Measurements from ENCODE around the gene APMAP.

APMAP gene

DNA sequence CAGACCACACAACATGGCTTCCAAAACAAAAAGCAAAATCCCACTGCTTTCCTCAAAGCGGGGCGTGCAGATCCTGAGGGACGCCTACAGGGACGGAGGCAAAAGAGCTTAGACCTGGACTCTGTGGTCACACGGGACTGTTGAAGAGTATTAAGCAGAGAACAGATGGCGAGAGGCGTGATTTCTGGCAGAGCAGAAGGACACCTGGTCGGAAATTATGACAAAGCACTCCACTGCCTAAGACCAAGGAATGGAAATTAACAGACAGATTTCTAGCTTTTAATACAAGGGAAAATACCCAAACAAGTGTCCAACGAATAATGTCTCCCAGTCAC is 28.1 kb downstream of the APMAP start:
- DNase-seq: no peak

DNA sequence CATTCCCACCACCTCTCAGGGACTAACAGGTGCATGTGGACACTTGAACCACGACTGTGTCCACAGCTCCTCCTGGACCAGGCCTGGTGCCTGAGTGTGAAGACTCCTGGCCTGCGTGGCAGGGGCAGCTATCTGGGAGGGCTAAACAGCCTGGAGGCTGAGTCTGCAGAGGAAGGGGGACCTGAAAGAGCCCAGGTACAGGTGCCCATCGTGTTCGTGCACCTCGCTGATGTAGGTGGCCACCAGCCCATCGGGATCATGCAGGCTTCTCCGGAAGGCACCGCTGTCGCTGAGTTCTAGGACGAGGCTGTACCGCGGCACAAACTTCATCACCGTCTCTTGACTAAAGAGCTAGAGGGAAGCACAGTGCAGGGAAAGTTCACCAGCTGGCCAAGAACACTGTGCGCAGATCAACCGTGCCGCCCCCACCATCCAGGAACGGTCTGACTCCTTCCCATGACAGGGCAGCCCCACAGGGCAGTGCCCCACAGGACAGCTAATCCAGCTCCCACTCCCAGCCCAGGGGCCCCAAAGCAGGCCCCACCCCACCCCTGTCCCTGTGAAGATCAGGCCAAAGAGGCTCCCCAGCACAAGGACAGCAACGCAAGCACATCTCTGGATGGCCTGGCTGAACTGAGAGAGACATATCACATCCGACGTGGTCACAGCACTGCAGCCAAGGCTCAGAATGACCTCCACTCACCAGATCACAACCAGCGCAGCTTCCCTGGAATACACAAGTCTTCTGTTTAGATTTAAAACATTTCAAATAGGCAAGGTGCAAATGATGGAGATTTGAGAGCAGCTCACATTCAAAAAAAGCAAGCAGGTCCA is 28.7 kb downstream of the APMAP start:
- no peak for DNase-seq

DNA sequence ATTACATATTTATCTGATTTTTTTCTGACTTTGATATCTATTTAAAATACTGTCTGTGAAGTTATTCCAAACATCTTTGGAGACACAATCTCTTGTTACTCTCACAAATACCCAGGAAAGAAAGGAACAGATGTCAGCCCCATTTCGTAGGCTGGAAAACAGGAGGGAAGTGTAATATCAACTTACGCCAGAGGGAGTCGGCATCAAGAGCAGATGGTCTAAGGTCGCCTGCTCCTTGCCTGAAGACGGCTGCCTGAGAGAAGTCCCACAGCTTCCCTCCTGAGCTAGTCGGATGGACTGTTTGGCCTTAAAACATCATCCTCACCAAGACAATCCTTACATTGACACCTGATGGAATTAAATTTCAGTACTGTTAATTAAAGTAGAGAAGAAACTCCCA is 30.0 kb downstream of the APMAP start:
- DNase-seq: no peak

DNA sequence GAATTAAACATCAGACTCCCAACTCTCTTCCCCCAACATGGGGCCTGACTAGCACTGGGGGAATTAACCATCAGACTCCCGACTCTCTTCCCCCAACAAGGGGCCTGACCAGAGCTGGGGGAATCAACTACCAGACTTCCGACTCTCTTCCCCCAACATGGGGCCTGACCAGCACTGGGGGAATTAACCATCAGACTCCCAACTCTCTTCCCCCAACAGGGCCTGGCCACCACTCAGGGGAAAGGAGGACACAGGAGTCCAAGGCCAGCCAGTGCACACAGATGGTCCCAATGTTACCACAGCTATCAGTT is 30.4 kb downstream of the APMAP start:
- DNase-seq: no peak

DNA sequence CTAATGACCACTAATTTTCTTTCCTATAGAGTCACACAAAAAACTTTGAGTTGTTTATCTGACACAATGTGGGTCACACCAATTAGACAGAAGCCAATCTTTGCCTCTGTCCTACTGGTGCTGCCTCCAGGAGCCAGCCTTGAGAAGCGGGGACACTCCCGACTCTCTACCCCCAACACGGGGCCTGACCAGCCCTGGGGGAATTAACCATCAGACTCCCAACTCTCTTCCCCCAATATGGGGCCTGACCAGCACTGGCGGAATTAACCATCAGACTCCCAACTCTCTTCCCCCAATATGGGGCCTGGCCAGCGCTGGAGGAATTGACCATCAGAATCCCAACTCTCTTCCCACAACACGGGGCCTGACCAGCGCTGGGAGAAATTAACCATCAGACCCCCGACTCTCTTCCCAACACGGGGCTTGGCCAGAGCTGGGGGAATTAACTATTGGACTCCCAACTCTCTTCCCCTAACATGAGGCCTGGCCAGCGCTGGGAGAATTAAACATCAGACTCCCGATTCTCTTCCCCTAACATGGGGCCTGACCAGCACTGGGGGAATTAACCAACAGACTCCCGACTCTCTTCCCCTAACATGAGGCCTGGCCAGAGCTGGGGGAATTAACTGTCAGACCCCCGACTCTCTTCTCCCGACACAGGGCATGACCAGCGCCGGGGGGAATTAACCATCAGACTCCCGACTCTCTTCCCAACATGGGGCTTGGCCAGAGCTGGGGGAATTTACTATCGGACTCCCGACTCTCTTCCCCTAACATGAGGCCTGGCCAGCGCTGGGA is 31.0 kb downstream of the APMAP start:
- no peak for DNase-seq

DNA sequence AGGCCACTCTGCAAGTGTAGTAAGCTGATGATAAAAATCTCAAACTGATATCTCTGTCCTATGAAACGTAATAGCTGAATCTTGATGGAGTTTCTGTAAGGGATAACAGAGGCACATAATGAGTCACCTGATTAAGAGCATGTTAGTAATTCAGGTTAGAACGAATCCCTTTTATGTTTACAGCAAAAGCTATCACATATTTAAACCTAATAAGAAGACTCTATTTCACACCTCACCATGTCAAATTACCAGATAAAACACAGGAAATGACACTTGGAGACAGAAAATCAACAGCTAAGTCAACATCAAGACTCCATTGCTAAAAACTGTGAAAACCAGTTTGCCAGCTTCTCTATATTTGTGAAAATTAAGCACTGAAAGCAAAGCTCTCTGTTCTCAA is 31.7 kb downstream of the APMAP start:
- DNase-seq: no peak

DNA sequence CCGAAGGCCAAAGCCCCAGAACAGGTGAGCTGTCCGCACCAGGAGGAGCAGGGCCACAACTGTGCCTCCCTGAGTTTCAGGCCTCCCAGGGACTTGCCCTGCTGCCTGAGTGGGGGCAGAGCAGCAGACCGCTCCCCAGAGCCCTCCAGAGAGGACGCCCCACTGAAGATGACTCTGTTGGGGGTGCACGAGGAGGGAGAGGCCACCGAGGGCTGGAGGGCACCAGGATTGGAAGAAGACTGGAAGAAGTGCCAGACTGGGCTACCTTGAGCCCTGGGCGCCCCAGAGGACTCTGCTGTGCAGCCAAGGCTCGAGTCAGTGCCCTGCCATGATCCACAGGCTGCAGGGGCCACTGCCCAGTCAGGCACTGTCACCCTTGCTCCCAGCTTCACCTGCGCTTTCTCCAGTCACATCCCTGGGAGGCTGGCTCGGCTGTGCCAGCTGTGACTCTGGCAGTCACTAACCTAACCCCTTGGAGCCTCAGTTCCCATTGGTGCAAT is 32.2 kb downstream of the APMAP start:
- no peak for DNase-seq

DNA sequence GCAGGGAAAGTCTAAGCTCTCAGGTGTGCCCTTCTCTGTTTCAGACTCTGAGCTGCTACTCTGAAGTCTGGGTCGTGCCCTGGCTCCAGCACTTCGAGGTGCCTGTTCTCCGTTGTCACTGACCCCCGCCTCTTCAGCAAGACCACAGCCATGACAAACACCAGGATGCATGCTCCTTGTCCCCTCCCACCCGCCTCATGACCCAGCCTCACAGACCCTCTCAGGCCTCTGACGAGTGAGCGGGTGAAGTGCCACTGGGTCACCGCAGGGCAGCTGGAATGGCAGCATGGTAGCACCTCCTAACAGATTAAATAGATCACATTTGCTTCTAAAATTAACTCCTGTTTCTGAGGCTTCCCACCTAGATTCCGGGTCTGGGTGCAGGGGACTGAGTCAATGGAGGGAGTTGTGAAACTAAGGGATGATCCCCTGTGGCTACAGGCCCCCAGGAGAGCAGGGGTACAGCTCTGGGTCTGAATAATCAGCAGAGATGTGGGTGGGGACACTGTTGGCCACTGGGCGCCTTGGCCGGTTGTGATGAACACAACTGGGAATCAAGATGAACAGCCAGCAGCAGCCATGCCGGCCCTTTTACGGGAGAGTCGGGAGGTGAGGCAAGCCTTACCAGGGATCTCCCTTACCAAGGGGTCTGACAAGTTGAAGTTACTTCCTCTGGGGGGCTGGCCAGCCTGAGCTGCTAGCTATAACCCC is 32.8 kb downstream of the APMAP start:
- DNase-seq: no peak

DNA sequence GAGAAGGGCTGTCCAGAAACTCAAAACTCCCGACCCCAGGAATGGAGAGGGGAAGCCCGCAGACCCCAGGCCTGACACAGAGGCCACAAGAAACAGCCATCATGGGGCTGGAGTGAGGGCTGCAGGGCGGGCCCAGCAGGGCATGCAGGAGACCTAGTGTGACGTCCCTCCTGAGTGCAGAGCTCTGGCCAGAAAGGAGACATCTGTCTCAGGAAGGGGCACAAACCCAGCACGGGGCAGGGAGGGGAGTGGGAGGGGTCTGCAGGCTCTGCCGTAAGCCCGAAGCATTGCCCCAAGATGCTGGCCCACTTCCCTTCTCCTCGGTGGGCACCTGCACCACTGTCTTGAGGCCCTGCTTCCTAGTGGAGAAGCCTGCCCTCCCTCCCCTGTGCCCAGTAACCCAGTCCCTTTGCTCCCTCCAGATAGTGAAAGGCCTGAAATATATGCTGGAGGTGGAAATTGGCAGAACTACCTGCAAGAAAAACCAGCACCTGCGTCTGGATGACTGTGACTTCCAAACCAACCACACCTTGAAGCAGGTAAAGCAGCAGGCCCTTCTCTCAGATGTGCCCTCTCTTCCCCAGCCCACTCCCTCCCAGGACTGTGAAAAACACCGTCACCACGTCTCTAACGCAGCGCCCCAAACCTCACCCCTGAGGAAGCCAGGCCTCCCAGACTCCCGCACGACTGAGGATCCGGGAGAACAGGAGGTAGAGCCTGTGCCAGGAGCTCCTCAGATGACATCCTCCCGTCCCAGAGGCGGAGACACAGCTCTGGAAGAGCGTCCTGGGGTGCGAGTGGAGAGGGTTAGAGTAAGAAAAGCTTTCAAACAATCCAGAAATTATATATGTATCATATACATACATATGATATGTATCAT is 33.8 kb downstream of the APMAP start:
- DNase-seq: peak; percentile 19

DNA sequence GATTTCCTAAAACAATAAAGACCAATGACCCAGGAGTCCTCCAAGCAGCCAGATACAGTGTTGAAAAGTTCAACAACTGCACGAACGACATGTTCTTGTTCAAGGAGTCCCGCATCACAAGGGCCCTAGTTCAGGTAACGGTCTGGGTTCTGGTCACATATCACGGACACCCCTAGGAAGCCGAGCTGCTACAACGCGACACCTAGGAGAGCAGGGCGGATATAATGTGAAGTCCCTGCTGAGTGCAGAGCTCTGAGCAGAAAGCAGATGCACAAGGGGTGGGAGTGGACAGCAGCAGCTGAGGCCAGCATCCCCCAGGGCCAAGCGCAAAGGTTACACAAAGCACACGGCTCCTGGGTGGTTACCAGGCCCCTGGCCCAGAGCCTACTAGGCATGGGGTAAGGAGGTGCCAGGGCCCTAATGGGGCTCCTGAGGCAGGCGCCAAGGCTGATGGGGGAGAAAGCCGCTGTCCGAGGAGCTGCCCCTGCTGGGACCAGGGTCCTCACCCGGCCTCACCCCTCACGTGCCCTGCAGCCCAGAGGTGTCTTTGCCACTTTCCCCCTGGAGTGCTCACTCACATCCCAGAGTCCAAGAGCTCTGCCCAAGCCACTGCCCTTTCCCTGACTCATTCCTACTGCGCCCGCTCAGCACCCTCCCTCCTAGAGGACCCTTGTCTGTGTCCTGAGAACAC is 35.1 kb downstream of the APMAP start:
- peak; percentile 23 for DNase-seq

DNA sequence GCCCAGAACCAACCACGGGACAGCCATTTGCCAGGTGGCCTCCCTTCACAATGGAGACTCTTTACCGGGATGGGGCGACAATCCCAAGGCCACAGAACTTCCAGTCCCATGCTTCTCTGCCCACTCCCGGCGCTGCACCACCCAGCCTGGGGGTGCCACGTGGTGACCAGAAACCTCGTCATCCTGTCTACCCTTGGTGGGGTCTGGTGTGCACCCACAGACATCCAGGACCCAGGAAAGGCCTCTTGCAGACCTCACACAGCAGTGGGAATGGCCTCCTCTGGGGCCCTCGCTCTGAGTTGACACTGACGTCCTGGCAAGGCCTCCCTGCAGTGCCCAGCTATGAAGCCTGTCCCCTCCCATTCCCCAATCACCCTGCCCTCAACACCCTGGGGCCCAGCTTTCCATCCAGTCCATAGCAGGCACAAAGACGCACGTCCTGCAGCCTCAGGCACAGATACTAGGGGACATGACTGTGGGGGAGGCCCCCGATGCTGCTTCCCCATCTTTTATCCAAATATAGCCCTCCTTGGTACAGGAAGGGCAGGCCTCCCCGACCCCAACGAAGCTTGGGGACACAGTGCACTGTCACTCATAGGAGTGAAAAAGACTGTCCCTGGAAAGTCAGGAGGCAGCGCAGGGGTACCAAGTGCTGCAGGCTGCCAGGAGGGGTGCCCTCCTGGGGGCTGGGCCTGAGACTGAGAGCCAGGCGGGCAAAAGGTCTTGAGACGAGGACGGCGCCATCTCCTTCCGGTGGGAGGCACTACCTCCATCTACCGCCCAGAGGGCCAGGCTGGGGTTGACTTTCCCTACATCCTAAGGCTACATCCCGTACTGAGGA is 36.3 kb downstream of the APMAP start:
- DNase-seq: no peak

DNA sequence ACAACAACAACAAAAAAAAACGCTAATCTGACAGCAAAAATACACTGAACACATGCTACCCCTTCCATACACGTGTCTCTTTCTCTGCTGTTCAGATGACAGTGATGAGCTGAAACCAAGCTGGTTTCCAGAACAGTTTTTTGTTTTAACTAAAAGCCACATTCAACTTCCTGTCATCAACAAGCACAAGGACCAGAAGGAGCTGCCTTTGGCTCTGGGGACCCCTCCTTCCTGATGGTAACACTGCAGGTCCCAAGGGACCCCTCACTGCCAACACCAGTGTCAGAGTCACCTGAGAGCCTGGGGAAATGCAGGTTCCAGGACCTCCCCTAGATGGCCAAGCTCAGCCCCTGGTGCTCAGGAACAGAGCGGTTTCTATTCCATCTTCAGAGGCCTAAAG is 37.5 kb downstream of the APMAP start:
- DNase-seq: no peak

DNA sequence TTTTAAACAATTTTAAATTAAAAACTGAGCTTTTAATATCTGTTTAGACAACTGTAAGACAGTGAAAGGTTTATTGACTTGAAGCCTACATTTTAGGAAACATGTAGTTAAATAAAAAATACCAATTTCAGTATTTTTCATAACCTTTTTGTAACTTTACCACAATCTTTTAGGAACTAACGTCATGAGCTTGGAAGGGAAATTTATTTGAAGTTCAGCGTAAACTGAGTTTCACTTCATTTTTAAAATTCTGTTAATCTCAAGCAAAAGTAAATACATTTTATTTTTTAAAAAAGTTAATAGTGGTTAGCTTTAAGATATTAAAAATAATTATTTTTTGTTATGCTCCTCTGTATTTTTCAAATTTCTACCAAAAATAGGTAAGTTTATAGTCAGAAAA is 38.0 kb downstream of the APMAP start:
- no peak for DNase-seq

DNA sequence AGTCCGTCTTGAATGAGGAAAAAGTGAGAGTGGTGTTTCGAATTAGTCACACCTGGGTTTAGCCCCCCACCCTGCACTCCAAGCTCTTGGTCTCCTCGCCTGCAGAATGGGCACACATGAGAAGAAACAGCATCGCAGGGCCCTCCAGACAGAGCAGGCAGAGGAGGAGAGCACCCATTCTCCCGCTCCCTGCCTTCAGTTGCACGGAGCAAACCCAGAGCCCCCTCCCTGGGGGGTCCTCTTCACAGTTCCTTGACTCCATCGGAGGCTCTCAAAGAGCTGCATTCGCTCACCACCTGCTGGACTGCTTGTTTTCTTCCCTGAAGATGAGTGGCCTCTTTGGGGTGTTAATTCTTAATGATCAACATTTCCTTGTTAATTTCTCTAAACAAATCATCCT is 38.4 kb downstream of the APMAP start:
- no peak for DNase-seq

DNA sequence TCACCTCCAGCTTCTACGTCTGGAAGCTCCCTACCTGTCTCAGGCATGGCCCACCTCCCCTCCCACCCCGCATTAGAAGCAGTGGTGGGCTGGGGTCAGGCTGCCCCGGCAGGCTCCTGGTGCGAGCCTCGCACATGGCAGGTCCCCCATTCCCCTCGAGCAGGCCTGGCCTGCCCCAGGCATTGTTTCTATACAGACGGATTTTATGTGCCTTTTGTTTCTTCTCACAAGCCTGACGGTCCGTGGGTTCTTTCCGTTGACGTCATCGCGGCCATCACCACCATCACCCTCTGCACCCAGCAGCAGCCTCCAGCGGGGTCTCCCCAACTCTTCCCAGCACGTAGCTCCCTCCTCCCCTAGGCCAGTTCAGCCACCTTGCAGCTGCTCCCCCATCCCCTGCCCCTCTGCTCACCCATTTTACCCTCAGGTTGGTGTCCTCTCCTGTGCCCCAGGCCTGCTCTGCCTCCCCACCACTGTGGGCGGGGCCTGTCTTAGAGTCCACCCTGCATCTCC is 38.9 kb downstream of the APMAP start:
- no peak for DNase-seq

DNA sequence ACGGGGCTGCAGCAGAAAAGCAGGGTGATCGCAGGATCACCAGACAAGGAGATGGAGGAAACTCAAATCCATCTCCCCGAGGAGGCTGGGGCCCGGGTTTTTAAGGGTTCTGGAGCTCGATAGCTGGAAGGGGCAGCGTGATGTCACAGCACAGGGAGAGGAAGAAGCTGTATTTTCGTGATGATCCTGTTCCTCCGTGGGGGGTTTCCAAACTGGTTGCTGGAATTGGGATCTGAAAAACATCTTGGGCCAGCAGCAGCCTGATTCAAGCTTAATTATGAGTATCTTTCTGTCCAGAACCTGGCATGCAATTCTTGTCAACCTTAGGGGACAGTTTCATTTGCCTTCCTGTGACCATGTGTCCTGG is 39.4 kb downstream of the APMAP start:
- no peak for DNase-seq

DNA sequence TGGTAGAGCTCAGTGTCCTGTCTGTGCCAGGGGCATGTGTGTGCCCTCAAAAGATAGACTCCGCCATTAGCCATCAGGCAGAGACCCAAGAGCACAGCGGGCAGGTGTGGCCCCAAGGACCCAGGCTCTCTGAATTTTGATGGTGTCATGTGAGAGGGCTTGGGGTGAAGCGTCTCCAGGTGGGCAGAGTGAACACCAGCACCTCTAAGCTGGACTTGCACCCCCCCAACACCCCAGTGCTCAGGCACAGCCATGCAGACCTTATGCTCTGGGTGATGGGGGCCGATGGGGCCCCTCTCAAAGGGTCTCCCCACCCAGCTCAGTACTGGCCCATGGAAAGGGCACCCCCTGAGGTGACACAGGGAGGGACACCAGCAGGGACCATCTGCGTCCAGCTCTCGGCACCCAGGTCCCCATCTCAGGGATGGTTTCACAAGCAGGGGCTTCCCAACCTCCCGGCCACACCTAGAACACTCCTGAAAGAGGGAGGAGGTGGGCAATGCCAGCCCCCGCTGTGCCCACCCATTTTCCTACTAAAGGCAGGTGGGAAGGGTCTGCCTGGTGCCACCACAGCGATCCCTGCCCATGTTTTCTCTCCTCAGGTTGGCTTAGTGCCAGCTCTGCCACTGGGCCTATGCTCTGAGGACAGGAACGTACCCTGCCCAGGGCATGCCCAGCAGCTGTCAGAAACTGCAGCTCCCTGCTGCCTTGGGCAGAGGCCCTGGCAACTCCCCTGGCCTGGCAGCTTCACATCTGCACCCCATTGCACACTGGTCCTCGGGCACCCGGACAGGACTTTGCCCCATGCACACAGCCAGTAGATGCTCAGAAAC is 40.0 kb downstream of the APMAP start:
- DNase-seq: peak; percentile 17

DNA sequence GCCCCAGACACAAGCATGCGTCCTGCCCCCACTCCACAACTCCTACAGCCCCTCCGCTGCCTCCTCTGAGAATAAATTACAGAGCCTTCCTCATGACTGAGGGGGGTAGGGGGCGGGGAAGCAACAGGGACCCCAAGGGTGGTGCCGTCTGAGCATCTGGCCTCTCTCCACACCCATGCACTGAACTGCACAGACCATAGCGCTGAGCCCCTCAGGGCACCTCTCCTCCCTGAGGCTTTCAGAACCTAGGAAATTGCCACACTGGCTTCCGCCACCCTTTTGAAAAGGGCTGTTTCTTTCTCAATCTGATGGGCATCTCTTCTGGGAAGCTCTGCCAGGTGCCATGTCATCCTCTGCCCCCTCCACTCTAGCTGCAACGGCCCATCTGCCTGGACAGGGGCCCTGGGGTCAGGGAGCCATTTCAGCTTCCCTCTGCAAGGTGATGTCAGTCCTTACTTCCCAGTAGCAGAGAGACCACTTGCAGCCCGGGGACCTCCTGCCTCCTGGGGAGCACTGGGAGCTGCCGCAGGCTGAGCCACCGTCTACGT is 40.9 kb downstream of the APMAP start:
- no peak for DNase-seq

DNA sequence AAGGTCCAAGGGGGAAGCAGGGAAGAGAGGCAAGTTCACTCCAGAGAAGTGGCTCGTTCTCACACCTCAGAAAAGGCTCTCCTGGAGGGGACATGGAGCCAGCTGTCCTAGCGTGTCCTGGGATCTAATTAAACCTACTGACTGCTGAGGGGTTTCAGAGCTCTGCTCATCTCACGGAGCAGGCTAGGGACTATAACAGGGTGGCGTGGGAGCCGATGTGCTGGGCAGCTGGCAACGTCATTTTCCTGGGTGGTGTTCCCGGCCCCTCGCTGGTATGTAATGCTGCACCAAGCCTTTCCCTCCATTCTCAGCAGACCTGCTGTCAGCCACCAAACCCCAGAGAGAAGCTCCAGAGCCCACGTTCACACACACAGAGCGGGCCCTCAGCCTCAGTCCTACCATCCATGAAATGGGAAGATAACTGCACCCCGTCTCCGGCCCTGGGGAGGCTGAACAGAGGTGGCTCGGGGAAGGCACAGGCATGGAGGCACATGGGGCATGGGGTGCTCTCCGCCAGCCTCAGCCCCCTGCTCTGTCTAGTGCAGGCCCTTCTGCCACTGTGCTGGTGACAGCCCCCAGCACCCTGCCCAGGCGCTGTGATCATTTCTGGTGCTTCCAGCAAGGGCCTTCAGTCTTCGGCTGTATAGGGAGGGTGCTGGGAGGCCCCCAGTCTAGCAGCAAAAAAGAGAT is 41.6 kb downstream of the APMAP start:
- DNase-seq: no peak

Measured in stimulated activated CD8-positive, alpha-beta memory T cell treated with anti-CD3 and anti-CD28 coated beads, Interleukin-4, amount 100 ng/mL, for 48 hours (primary cell).